DOHH2 (cell line): ENCODE data around the gene IRF1.

Source experiments
- EZH2phosphoT487 ChIP-seq: fragments of 200-600 bp; sonication (generic); IDR thresholded peaks from 2 replicates; pipeline ENCODE4 v1.6.1; 2017; ENCODE audit warnings: borderline replicate concordance, mild to moderate bottlenecking, antibody characterized with exemption, low read length, moderate library complexity, mixed read lengths
- TF ChIP-seq, protein P1 (sequence below): fragments of 200-600 bp; sonication (generic); IDR thresholded peaks from one replicate; pipeline ENCODE4 v1.5.1; 2014; ENCODE audit warnings: antibody characterized with exemption, mild to moderate bottlenecking, low read depth, low read length; ENCODE audit not compliant: poor library complexity, severe bottlenecking

DNA sequence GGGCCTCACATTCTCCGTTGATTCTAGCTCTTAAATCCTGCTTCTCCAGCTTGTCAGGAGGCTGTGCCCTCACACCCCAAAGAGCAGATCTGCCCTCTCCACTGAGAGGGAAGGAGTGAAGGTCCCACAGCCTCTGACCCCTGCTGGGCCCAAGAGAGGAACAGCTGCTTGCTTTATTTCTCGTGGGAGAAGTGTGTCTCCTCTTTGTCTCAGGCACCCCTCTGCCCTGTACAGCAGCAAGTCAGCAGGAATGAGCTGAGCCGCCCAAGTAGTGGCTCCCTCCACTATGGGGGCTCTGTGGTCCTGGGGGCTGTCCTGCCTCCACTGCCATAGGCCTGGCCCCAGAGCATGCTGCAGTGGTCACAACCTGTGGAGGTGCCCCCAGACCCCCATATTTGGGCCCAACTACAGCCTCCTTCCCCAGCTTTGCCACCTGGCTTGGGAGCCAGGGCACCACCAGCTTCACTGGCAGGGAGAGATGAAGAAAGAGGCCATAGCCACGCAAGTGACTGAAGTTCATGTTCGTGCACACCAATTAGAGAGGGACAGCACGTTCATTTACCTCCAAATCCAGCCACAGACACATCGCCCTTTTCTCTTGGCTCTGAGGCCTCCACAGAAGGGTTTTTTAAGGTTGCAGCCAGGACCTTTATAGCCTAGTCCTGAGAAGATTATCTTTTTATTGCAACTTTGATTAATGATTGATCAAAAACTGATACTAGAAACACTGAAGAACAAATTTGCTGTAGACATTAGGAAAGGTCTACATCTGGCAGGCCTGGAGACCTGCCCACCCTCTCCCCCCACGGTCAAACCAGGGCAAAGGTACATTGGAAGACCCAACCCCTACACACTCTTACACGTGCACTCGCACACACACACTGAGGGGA, 27.5 kb downstream of the IRF1 start:
- TF ChIP-seq, protein P1, sequence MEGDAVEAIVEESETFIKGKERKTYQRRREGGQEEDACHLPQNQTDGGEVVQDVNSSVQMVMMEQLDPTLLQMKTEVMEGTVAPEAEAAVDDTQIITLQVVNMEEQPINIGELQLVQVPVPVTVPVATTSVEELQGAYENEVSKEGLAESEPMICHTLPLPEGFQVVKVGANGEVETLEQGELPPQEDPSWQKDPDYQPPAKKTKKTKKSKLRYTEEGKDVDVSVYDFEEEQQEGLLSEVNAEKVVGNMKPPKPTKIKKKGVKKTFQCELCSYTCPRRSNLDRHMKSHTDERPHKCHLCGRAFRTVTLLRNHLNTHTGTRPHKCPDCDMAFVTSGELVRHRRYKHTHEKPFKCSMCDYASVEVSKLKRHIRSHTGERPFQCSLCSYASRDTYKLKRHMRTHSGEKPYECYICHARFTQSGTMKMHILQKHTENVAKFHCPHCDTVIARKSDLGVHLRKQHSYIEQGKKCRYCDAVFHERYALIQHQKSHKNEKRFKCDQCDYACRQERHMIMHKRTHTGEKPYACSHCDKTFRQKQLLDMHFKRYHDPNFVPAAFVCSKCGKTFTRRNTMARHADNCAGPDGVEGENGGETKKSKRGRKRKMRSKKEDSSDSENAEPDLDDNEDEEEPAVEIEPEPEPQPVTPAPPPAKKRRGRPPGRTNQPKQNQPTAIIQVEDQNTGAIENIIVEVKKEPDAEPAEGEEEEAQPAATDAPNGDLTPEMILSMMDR = no peak
- TF ChIP-seq EZH2phosphoT487 = no peak
